NCI-H2081 treated with DMSO at 0.1 percent for 48 hours (cell line): ENCODE measurements around the gene CCL28.
"Not testable (repeated sequence)": the region's sequence is repeated elsewhere in the genome, so short reads cannot be mapped to it uniquely, and the experiment has no call there.

Source experiments
- DNase-seq: peaks from one replicate; lab custom pipeline; 2025; lab: John Stamatoyannopoulos, UW

The CCL28 gene

DNA sequence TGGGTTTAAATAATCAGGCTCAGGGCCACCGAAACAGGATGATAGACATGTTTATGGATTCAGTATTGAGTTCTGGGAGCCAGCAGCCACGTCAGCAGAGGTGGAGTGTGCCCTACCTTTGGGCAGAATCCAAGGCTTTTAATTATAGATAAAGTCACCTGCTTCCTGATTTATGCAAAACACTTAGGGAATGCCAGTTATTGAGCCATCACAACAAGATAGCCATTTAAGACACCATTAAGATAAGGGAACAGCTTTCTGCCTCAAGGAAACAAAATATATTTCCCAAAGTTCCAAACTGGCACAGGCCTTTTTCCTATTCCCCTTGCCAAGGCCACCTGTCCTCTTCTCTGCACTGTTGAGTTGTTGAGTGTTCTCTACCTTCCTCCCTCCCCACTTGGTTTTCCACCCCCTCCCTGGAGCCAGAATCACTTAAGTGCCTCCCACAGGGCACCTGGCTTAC, 2.4 kb downstream of the CCL28 start:
- DNase-seq, result no peak

DNA sequence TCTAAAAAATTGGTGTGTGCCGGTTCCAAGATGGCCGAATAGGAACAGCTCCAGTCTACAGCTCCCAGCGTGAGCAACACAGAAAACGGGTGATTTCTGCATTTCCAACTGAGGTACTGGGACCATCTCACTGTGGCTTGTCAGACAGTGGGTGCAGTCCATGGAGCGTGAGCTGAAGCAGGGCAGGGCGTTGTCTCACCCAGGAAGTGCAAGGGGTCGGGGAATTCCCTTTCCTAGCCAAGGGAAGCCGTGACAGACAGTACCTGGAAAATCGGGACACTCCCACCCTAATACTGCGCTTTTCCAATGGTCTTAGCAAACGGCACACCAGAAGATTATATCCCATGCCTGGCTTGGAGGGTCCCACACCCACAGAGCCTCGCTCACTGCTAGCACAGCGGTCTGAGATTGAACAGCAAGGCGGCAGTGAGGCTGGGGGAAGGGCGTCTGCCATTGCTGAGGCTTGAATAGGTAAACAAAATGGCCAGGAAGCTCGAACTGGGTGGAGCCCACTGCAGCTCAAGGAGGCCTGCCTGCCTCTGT, 9.6 kb downstream of the CCL28 start:
- DNase-seq, result not testable (repeated sequence)

DNA sequence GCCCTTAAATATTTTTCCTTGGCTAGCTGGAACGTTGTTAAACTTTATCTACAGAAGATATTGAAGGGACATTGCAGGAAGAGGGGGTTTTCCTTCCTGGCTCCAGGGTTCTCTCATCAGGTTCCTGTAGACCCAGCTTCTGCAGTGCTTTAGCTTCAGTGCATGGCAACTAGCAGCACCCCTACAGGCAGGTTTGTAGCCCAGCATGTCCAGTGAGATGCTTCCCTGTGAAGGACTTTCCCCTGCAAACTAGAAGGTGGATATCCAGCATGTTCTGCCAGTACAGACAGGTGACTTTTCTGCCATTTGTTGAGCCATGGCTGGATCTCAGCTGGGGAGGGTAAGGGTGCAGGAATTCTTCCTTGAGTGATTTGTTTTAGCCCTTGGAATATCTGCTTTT, 10.4 kb downstream of the CCL28 start:
- DNase-seq, result no peak

DNA sequence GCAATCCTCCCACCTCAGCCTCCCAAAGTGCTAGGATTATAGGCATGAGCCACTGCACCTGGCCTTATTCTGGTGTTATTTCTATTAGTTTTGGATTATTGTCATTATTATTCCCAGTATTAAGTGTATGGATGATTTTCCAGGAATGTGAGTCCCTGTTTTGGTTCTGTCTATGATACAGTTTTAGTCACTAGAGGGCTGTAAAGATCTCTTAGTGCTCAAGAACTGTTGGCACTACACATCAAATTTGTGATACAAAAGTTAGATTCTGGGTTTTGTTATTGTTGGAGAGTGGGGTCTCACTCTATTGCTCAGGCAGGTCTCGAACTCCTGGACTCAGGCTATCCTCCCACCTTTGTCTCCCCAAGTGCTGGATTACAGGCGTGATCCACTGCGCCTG, 12.1 kb downstream of the CCL28 start:
- DNase-seq, result no peak

DNA sequence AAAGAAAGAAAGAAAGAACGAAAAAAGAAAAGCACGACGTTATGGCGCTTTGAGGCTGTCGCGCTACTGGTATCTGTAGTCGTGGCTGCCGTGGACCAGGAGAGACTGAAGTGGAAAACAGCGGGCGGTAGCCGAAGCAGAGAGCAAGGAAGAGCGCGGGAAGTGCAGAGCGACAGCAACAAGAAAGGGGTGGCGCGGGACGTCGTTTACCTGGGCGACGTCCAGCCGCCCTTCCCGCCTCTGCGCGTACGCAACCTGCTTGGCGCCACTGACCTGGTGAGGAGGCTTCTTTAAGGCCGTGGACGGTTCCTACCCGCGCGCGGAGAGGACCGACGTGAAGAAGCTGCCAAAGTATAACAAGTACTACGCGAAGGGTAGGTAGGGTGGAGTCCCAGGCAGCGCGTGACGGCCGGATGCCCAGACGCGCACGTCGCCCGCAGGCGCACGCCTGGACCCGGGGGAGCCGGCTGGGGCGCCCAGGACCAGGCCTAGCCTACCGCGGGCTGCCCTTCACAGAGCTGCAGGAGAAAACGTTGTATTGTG, 15.4 kb downstream of the CCL28 start:
- DNase-seq, result no peak

GRCh38 chr5:43390471-43390870, 21.7 kb downstream of the CCL28 start:
- DNase-seq, result no peak

- peak; percentile 88 for DNase-seq
Measured at GRCh38 chr5:43389679-43390329, 22.4 kb downstream of the CCL28 start.

GRCh38 chr5:43386960-43387362, 25.2 kb downstream of the CCL28 start:
- no peak for DNase-seq

- no peak for DNase-seq
Measured at GRCh38 chr5:43376496-43377140, 35.6 kb downstream of the CCL28 start.

DNA sequence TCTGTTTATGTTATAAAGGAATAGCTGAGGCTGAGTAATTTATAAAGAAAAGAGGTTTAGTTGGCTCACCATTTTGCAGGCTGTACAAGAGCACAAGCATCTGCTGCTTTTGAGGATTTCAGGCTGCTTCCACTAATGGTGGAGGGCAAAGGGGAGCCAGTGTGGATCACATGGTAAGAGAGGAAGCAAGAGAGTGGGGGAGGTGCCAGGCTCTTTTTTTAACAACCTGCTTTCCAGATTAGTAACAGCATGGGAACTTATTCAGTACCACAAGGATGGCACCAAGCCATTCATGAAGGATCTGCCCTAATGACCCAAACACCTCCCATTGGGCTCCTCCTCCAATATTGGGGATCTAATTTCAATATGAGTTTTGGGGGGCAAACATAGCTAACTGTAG, 40.4 kb downstream of the CCL28 start:
- no peak for DNase-seq

DNA sequence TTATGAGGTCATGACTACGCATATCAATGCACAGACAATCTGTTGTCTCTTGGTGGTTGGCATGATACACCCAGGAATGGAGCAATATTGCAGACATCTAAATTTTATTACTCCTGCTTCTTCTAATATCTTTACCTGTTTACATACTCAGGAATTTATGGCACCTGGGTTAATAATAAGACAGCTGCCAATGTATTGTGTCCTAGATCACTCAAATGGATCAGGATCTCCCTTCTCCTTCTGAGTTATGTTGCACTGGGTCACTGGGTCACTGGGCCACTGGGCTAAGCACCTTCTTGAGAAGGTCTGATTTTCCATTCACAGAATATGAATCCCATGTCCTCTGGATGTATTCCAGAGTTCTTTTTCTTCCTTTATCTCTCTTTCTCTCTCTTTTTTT, 41.8 kb downstream of the CCL28 start:
- DNase-seq, result no peak

- no peak for DNase-seq
Measured at GRCh38 chr5:43369651-43370050, 42.5 kb downstream of the CCL28 start.

- DNase-seq, result no peak
Measured at GRCh38 chr5:43367909-43368669, 44.1 kb downstream of the CCL28 start.

DNA sequence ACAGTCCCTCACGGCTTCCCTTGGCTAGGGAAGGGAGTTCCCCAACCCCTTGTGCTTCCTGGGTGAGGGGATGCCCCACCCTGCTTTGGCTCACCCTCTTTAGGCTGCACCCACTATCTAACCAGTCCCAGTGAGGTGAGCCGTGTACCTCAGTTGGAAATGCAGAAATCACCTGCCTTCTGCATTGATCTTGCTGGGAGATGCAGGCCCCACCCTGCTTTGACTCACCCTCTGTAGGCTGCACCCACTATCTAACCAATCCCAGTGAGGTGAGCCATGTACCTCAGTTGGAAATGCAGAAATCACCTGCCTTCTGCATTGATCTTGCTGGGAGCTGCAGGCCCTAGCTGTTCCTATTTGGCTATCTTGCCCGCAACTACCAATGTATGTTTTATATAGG, 44.7 kb downstream of the CCL28 start:
- no peak for DNase-seq

- not testable (repeated sequence) for DNase-seq
Measured at GRCh38 chr5:43366680-43367246, 45.4 kb downstream of the CCL28 start.

GRCh38 chr5:43365155-43365554, 47.0 kb downstream of the CCL28 start:
- DNase-seq, result not testable (repeated sequence)

DNA sequence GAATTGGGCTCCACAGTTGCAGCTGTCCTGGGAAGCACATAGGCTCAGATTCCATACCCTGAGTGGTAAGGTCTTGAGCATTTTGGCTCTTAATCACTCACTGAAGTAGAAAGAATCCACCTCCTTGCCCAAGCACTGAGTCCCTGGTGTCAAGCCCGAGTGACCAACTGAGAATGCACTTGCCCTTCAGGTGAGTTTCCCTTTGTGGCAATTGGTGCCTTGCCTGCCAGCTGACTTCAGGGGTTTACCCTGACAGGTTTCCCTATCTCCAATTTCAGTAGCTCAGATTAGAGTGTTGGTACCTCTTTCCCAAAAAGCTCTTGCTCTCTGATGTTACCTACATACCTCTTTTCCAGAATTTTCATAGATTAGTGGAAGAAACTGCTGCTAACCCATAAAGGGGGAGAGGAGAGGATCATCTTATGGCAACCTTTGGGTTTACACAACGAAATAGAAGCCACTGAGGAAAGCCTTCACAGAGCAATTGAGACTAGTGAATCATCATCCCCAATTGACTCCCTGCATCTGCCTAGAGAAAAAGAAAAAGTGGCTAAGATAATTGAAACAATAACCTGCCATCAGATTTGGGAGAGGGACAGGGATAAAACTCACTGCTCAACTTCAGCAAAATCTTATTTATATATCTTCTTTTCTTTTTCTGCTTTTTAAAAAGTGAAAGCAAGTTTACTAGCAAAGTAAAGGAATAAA, 48.6 kb downstream of the CCL28 start:
- DNase-seq, result no peak

DNA sequence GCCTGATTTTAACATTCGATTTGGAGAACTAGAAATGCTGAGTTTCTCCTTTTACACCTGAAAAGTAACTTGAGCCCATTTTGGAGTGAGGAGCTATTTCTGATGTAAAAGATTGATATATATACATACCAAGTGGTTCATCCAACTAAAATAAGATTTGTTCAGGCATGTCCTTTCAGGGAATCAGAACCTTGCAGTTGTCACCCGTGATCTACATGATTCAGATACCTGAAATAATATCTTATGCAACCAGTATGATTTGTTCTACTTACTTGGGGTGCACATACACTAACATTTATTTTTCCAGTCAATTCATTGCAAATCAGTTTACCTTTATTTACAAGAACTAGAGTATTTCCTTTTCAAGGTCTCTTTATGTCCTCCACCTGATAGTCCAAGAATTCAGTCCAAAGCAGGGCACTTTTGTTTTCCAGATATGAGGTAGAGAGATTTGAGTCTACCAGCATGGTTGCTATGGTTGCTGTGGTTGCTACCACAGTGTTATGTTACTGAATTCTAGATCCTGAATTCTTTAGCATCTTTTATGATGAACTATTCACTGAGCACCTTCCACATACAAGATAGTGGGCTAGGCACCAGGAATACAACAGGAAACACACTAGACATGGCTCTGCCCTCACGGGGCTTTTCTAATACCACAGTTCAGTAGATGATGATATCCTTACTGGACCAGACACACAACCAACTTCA, 49.3 kb downstream of the CCL28 start:
- no peak for DNase-seq

GRCh38 chr5:43358726-43359125, 53.5 kb downstream of the CCL28 start:
- DNase-seq, result no peak

DNA sequence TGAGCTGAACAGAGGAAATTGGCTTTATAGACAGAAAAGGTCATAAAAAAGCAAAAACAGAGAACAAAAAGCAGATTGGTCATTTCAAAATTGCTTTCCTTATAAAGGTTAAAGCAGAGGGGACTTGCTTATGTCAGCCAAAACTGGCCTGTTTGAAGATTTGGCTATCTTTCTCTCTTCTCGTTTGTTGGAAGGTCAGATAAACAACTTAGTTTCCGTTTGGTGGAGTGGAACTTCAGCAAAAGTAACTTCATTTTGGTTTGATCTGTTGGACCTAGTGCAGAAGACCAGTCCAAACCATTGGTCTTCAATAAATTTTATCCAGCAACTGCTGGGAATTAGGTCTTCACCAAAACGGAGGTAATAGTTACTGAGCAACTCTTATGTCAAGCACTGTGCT, 53.9 kb downstream of the CCL28 start:
- DNase-seq, result no peak

- no peak for DNase-seq
Measured at GRCh38 chr5:43357878-43358281, 54.3 kb downstream of the CCL28 start.
